Heart left ventricle (tissue), 16 donors: ENCODE measurements around the gene ACSS1. TPM values are rescaled to one million over a fixed set of nuclear protein-coding genes. Genes with fewer than 3 reads are reported as not detected.

Source experiments
- ATAC-seq, 4 donors: fragments of 200-7000 bp; cut with Tn5 transposase; one replicate each; pipeline ENCODE4 v1.9.1; 2020 to 2022; ENCODE audit warnings: moderate library complexity in 4 of 4, mild to moderate bottlenecking in 3 of 4, moderate number of reproducible peaks in 1 of 4
- DNase-seq, 5 donors: peaks; one replicate each; pipeline ENCODE4 v3.0.0-alpha.2; 2020
- H3K27ac ChIP-seq, 12 donors: fragments of 200-600 bp; sonication (generic) in 4 of 12; one replicate each; pipeline versions ENCODE4 v1.5.0 to v1.8.0; 2016 to 2022; ENCODE audit warnings: mild to moderate bottlenecking in 2 of 12
- H3K27me3 ChIP-seq, 9 donors: fragments of 200-600 bp; sonication (generic) in 2 of 9; one replicate each; pipeline versions ENCODE4 v1.5.1 to v1.8.0; 2016 to 2022; ENCODE audit warnings: mild to moderate bottlenecking in 3 of 9
- H3K36me3 ChIP-seq, 9 donors: fragments of 200-600 bp; sonication (generic) in 2 of 9; one replicate each; pipeline versions ENCODE4 v1.5.0 to v1.8.0; 2018 to 2022; ENCODE audit warnings: mild to moderate bottlenecking in 2 of 9
- H3K4me1 ChIP-seq, 12 donors: fragments of 200-600 bp; sonication (generic) in 4 of 12; one replicate each; pipeline versions ENCODE4 v1.5.0 to v1.8.0; 2016 to 2022; ENCODE audit warnings: mild to moderate bottlenecking in 3 of 12
- H3K4me3 ChIP-seq, 12 donors: fragments of 200-600 bp; sonication (generic) in 4 of 12; one replicate each; pipeline versions ENCODE4 v1.5.0 to v1.8.0; 2017 to 2022; ENCODE audit warnings: mild to moderate bottlenecking in 9 of 12, moderate library complexity in 4 of 12
- H3K9me3 ChIP-seq, 12 donors: fragments of 200-600 bp; sonication (generic) in 4 of 12; one replicate each; pipeline versions ENCODE4 v1.5.0 to v1.8.0; 2016 to 2022; ENCODE audit warnings: mild to moderate bottlenecking in 1 of 12
- CTCF ChIP-seq, 12 donors: fragments of 200-600 bp; sonication (generic) in 4 of 12; IDR thresholded peaks; one replicate each; pipeline versions ENCODE4 v1.5.0 to v1.8.0; 2018 to 2022; ENCODE audit warnings: antibody characterized with exemption in 12 of 12, mild to moderate bottlenecking in 5 of 12
- POLR2A ChIP-seq, 2 donors: fragments of 450-650 bp; IDR thresholded peaks; one replicate each; pipeline ENCODE4 v1.6.1; 2017; ENCODE audit warnings: antibody characterized with exemption in 2 of 2, mild to moderate bottlenecking in 2 of 2, moderate library complexity in 2 of 2
- WGBS, 4 donors: extraction: QIAGEN DNeasy Blood & Tissue Kit in 2 of 4; methylation state at CpG; one replicate each; pipeline versions ENCODE4 v1.1.5 to v1.1.7; 2013 to 2018; 5-methylcytosine and 5-hydroxymethylcytosine counted together
- intact Hi-C, 10 donors: fragments of 100-400 bp; cut with DNase I; formaldehyde crosslinking; loops; one replicate each; pipeline versions ENCODE4 v1.11.1 to v1.14.2; 2022
- polyA plus RNA-seq, 2 donors: library from polyadenylated mRNA; stranded (reverse); fragments of 200-250 nt; gene quantifications; one replicate each; pipeline ENCODE4 v1.2.3, GENCODE V29; 2013
- total RNA-seq, 9 donors: library from RNA; depleted of rRNA in 2 of 9; stranded (reverse); fragments of >200 nt in 2 of 9; fragmentation: NEBNext Ultra II Directional in 3 of 9; extraction: Animal tissue kit (Norgen Biotek cat#: 25700) in 3 of 9; gene quantifications; one replicate each; pipeline versions ENCODE4 v1.1.0 to v1.2.4, GENCODE V29; 2016 to 2023
- donor health status: ischemic (EF 13 %, LVEDD 7.1; RV severe dilation, severe dysfunction).
- donor health status: healthy with polysubstance abuse.
- donor health status: DM: no; HTN: yes; CAD: no.
- donor health status: DM: no; HTN: no; CAD: no.
- donor health status: ischemic (EF 25% LVEDD 6.9; RV normal size, moderate dysfunction).
- donor health status: ischemic (EF 25% LVEDD 5.7; RV mildly dilated, moderate dysfunction).
- donor health status: healthy.
- donor health status: DM: yes; HTN: yes; CAD: no.
- donor health status: ischemic (EF 35%, LVEDD 5.7; RV mildly dilated, moderate dysfunction).
- donor health status: nonischemic (EF 11% LVEDD 7.7; RV severe dilation, severe dysfunction).
- donor health status: DM: yes; HTN: yes; CAD: no.
- donor health status: PGD.
- donor health status: ischemic (EF 29% LVEDD 5.4; RV normal size, mild dysfunction).
- donor health status: nonischemic (EF 23%, LVEDD 6.1; RV moderate dilation, normal function).

Gene ACSS1
- total and polyA plus RNA-seq, 11 donors, result 43.5 to 177 (median 81.4) TPM

- WGBS, 4 donors, result 74 to 80% (median 76%) methylated on average over 4 of the region's 4 CpGs
- no peak for ATAC-seq
- Histone ChIP-seq H3K9me3 (no peaks in the 10 kb centered on the region), H3K4me1 (peaks cover 0 to 8% (median 0%) of the 10 kb centered on the region in 12 donors), H3K27me3 (peaks cover 0 to 6% (median 0%) of the 10 kb centered on the region in 9 donors), H3K27ac (no peak overlapping the region), H3K36me3 (no peaks in the 10 kb centered on the region), H3K4me3 (no peak overlapping the region)
- TF ChIP-seq POLR2A (IDR thresholded peaks at IDR 0.05) (no peak), CTCF (IDR thresholded peaks at IDR 0.05) (no peak)
- intact Hi-C loops, result no loop called here
- DNase-seq, result no peak
Measured at GRCh38 chr20:25099601-25100140, 41.7 kb upstream of the ACSS1 start.

GRCh38 chr20:25097498-25097897, 39.6 kb upstream of the ACSS1 start:
- WGBS, 4 donors, result 26 to 39% (median 31%) methylated on average over 2 of the region's 2 CpGs
- no peak overlapping the region for H3K27ac ChIP-seq
- TF ChIP-seq POLR2A (IDR thresholded peaks at IDR 0.05), result no peak
- no peak for TF ChIP-seq CTCF (IDR thresholded peaks at IDR 0.05)
- ATAC-seq (no peak), DNase-seq (no peak)
- H3K4me3 ChIP-seq, result no peak overlapping the region
- no peaks in the 10 kb centered on the region for H3K27me3 ChIP-seq
- H3K4me1 ChIP-seq, result peaks cover 0 to 8% (median 0%) of the 10 kb centered on the region in 12 donors
- no peaks in the 10 kb centered on the region for H3K9me3 ChIP-seq
- intact Hi-C loops, result no loop called here
- H3K36me3 ChIP-seq, result no peaks in the 10 kb centered on the region

- H3K27me3 ChIP-seq, result peaks cover 0 to 34% (median 12%) of the 10 kb centered on the region in 9 donors
- TF ChIP-seq CTCF (IDR thresholded peaks at IDR 0.05), result no peak
- no peak for TF ChIP-seq POLR2A (IDR thresholded peaks at IDR 0.05)
- intact Hi-C loops, result no loop called here
Measured at GRCh38 chr20:25090492-25091429, 32.8 kb upstream of the ACSS1 start.

GRCh38 chr20:25089662-25090061, 31.7 kb upstream of the ACSS1 start:
- no peak overlapping the region for H3K4me3 ChIP-seq
- DNase-seq (no peak), ATAC-seq (no peak)
- H3K9me3 ChIP-seq, result no peaks in the 10 kb centered on the region
- WGBS, 4 donors, result 83 to 88% (median 87%) methylated on average over 12 of the region's 12 CpGs
- no peaks in the 10 kb centered on the region for H3K36me3 ChIP-seq
- TF ChIP-seq POLR2A (IDR thresholded peaks at IDR 0.05) (no peak), CTCF (IDR thresholded peaks at IDR 0.05) (no peak)
- peaks cover 10 to 45% (median 22%) of the 10 kb centered on the region in 9 donors for H3K27me3 ChIP-seq
- no peak overlapping the region for H3K27ac ChIP-seq
- H3K4me1 ChIP-seq, result peaks cover 0 to 4% (median 2%) of the 10 kb centered on the region in 12 donors
- intact Hi-C loops, result no loop called here

More at GRCh38 chr20:25090492-25091429, 32.8 kb upstream of the ACSS1 start:
- Histone ChIP-seq H3K4me1 (no peaks in the 10 kb centered on the region), H3K9me3 (no peaks in the 10 kb centered on the region), H3K36me3 (no peaks in the 10 kb centered on the region), H3K4me3 (no peak overlapping the region), H3K27ac (no peak overlapping the region)
- WGBS, 4 donors, result 61 to 73% (median 68%) methylated on average over 13 to 14 of the region's 14 CpGs
- ATAC-seq (peak in 1 of 4 donors; percentile 27), DNase-seq (no peak)
